DND-41 (cell line): ENCODE results near the gene SAP25.

ENCODE experiments used
- ATAC-seq: fragments of 200-7000 bp; cut with Tn5 transposase; 3 replicates; pipeline ENCODE4 v1.9.1; 2021; ENCODE audit warnings: low read depth; ENCODE audit not compliant: insufficient read depth
- DNase-seq: peaks from one replicate; pipeline ENCODE4 v3.0.0-alpha.2; 2020
- H2AFZ ChIP-seq: 2 replicates; pipeline ENCODE4 v1.6.0; 2012; ENCODE audit warnings: low read depth, low read length
- H3K27ac ChIP-seq: 2 replicates; pipeline ENCODE4 v1.5.1; 2012; ENCODE audit warnings: low read length, inconsistent platforms
- H3K27me3 ChIP-seq: fragments of 200-600 bp; sonication (generic); 2 replicates; pipeline ENCODE4 v1.6.0; 2012; ENCODE audit warnings: low read length, mild to moderate bottlenecking, inconsistent platforms; ENCODE audit not compliant: insufficient read depth, poor library complexity
- H3K36me3 ChIP-seq: 2 replicates; pipeline ENCODE4 v1.5.1; 2012; ENCODE audit warnings: low read length, inconsistent platforms; ENCODE audit not compliant: insufficient read depth
- H3K4me1 ChIP-seq: 2 replicates; pipeline ENCODE4 v1.5.1; 2012; ENCODE audit warnings: mild to moderate bottlenecking, low read length; ENCODE audit not compliant: insufficient read depth
- H3K4me2 ChIP-seq: 2 replicates; pipeline ENCODE4 v1.6.0; 2012; ENCODE audit warnings: mild to moderate bottlenecking, moderate library complexity, low read length, inconsistent platforms; ENCODE audit not compliant: insufficient read depth
- H3K4me3 ChIP-seq, 2 experiments: fragments of 200-600 bp in 1 of 2; shearing (Covaris generic) in 1 of 2; 2 replicates each; pipeline ENCODE4 v1.5.1; 2012 to 2016; ENCODE audit warnings: inconsistent platforms in 2 of 2, low read length in 2 of 2, mild to moderate bottlenecking in 2 of 2, low read depth in 1 of 2, moderate library complexity in 1 of 2
- H3K79me2 ChIP-seq: 2 replicates; pipeline ENCODE4 v1.6.0; 2012; ENCODE audit warnings: low read length, inconsistent platforms; ENCODE audit not compliant: insufficient read depth
- H3K9ac ChIP-seq: 2 replicates; pipeline ENCODE4 v1.6.0; 2012; ENCODE audit warnings: low read depth, mild to moderate bottlenecking, inconsistent platforms, low read length, moderate library complexity
- H3K9me3 ChIP-seq: 2 replicates; pipeline ENCODE4 v1.5.1; 2012; ENCODE audit warnings: low read length, moderate library complexity, mild to moderate bottlenecking, inconsistent platforms; ENCODE audit not compliant: insufficient read depth, severe bottlenecking
- H4K20me1 ChIP-seq: 2 replicates; pipeline ENCODE4 v1.6.0; 2012; ENCODE audit warnings: low read length; ENCODE audit not compliant: insufficient read depth
- CTCF ChIP-seq: IDR thresholded peaks from 2 replicates; pipeline ENCODE4 v1.5.1; 2012; ENCODE audit warnings: borderline replicate concordance, low read length, moderate library complexity, mild to moderate bottlenecking; ENCODE audit not compliant: poor library complexity, severe bottlenecking; ENCODE audit errors: extremely low read depth
- EZH2 ChIP-seq: IDR thresholded peaks from 3 replicates; pipeline ENCODE4 v1.6.1; 2012; ENCODE audit warnings: borderline replicate concordance, low read depth, mild to moderate bottlenecking, moderate library complexity, low read length, inconsistent platforms; ENCODE audit not compliant: severe bottlenecking

The SAP25 gene

GRCh38 chr7:100582041-100582579 is 8.4 kb upstream of the SAP25 start:
- Histone ChIP-seq H3K79me2 (peaks cover 53% of the 10 kb centered on the region), H4K20me1 (peaks cover 67% of the 10 kb centered on the region), H3K27me3 (no peaks in the 10 kb centered on the region), H3K4me2 (peak overlapping the region; percentile 89), H3K9me3 (no peaks in the 10 kb centered on the region), H3K36me3 (peaks cover 64% of the 10 kb centered on the region), H3K9ac (peak overlapping the region; percentile 93; the same call in 1 of the 2 replicates), H3K4me3 (peak overlapping the region in 1 of 2 experiments; percentile 90; a peak in 1 of 4 replicates), H2AFZ (no peak overlapping the region), H3K27ac (peak overlapping the region; percentile 94), H3K4me1 (peaks cover 40% of the 10 kb centered on the region)
- DNase-seq (no peak), ATAC-seq (no peak)
- no peak for TF ChIP-seq EZH2
- no peak for TF ChIP-seq CTCF

- no peak overlapping the region for H3K9ac ChIP-seq
- no peaks in the 10 kb centered on the region for H3K27me3 ChIP-seq
- H3K79me2 ChIP-seq = peaks cover 51% of the 10 kb centered on the region
- peaks cover 36% of the 10 kb centered on the region for H3K4me1 ChIP-seq
- no peak overlapping the region for H3K27ac ChIP-seq
- ATAC-seq = no peak
- H4K20me1 ChIP-seq = peaks cover 70% of the 10 kb centered on the region
- TF ChIP-seq EZH2 (no peak), CTCF (peak; percentile 3)
- no peak overlapping the region for H2AFZ ChIP-seq
- peaks cover 79% of the 10 kb centered on the region for H3K36me3 ChIP-seq
- no peak overlapping the region for H3K4me2 ChIP-seq
- H3K4me3 ChIP-seq = no peak overlapping the region
- no peaks in the 10 kb centered on the region for H3K9me3 ChIP-seq
- DNase-seq = no peak
Measured at GRCh38 chr7:100580466-100581283, 7.0 kb upstream of the SAP25 start.

GRCh38 chr7:100578246-100579183 is 4.8 kb upstream of the SAP25 start:
- Histone ChIP-seq H2AFZ (no peak overlapping the region), H3K27ac (no peak overlapping the region), H3K9me3 (no peaks in the 10 kb centered on the region), H3K27me3 (no peaks in the 10 kb centered on the region), H3K4me3 (no peak overlapping the region), H3K36me3 (peaks cover 91% of the 10 kb centered on the region), H3K9ac (no peak overlapping the region), H3K4me1 (peaks cover 17% of the 10 kb centered on the region), H3K4me2 (no peak overlapping the region), H3K79me2 (peaks cover 30% of the 10 kb centered on the region), H4K20me1 (peaks cover 59% of the 10 kb centered on the region)
- DNase-seq (no peak), ATAC-seq (no peak)
- no peak for TF ChIP-seq CTCF
- TF ChIP-seq EZH2 = no peak
